GM18507 (cell line): Measurements from ENCODE around the gene ETDA.
"Not testable (repeated sequence)": the region's sequence is repeated elsewhere in the genome, so short reads cannot be mapped to it uniquely, and the experiment has no call there.

Source experiments
- DNase-seq: peaks from one replicate; pipeline ENCODE4 v3.0.0; 2011; ENCODE audit warnings: low read depth; ENCODE audit not compliant: insufficient read length; ENCODE audit errors: extremely low spot score
- FAIRE-seq: peaks from 2 replicates; lab custom pipeline; 2011; peaks lifted over from hg19 to GRCh38; lab: Jason Lieb, UNC

ETDA gene

GRCh38 chrX:135252011-135252518 lies at the start of gene ETDA:
Gene ETDA (plus strand): TSS chrX:135252061. CDS start chrX:135253277, 1,216 bp downstream.
- DNase-seq, FAIRE-seq: not testable (repeated sequence)

- not testable (repeated sequence) for DNase-seq, FAIRE-seq
These were observed 45.4 kb upstream of the ETDA start for GRCh38 chrX:135206427-135206826.

- no peak for DNase-seq
- no peak for FAIRE-seq
These were observed 38.5 kb upstream of the ETDA start for GRCh38 chrX:135213200-135213844.

- DNase-seq = not testable (repeated sequence)
- peak; percentile 63 for FAIRE-seq
These were observed 5.9 kb upstream of the ETDA start for GRCh38 chrX:135245989-135246388.

- not testable (repeated sequence) for DNase-seq
- peak; percentile 5 for FAIRE-seq
These were observed 4.3 kb downstream of the ETDA start for GRCh38 chrX:135256087-135256684.

GRCh38 chrX:135256923-135257322 lies 5.1 kb downstream of the ETDA start:
- DNase-seq = no peak
- FAIRE-seq = no peak

GRCh38 chrX:135257469-135257868 lies 5.6 kb downstream of the ETDA start:
- DNase-seq (no peak), FAIRE-seq (no peak)

GRCh38 chrX:135260976-135261375 lies 9.1 kb downstream of the ETDA start:
- not testable (repeated sequence) for FAIRE-seq

GRCh38 chrX:135263376-135263775 lies 11.5 kb downstream of the ETDA start:
- not testable (repeated sequence) for FAIRE-seq, DNase-seq

More at GRCh38 chrX:135260976-135261375, 9.1 kb downstream of the ETDA start:
- DNase-seq = not testable (repeated sequence)

- no peak for DNase-seq
- no peak for FAIRE-seq
These were observed 12.3 kb downstream of the ETDA start for GRCh38 chrX:135264206-135264605.

- no peak for FAIRE-seq
- no peak for DNase-seq
These were observed 21.3 kb downstream of the ETDA start for GRCh38 chrX:135273162-135273561.

- DNase-seq (no peak), FAIRE-seq (no peak)
These were observed 24.1 kb downstream of the ETDA start for GRCh38 chrX:135275973-135276372.

GRCh38 chrX:135287266-135287823 lies 35.5 kb downstream of the ETDA start:
- FAIRE-seq = no peak

GRCh38 chrX:135295238-135295943 lies 43.5 kb downstream of the ETDA start:
- DNase-seq (peak; percentile 14), FAIRE-seq (peak; percentile 97)

More at GRCh38 chrX:135287266-135287823, 35.5 kb downstream of the ETDA start:
- no peak for DNase-seq

GRCh38 chrX:135295944-135296305 lies 44.1 kb downstream of the ETDA start:
- DNase-seq = no peak
- FAIRE-seq = no peak

- DNase-seq (no peak), FAIRE-seq (no peak)
These were observed 50.5 kb downstream of the ETDA start for GRCh38 chrX:135302269-135302873.
